ENCODE data around the gene GPR137.
A peak's percentile ranks its signal among the peaks of the same experiment; 100 is the strongest.

Gene GPR137

DNA sequence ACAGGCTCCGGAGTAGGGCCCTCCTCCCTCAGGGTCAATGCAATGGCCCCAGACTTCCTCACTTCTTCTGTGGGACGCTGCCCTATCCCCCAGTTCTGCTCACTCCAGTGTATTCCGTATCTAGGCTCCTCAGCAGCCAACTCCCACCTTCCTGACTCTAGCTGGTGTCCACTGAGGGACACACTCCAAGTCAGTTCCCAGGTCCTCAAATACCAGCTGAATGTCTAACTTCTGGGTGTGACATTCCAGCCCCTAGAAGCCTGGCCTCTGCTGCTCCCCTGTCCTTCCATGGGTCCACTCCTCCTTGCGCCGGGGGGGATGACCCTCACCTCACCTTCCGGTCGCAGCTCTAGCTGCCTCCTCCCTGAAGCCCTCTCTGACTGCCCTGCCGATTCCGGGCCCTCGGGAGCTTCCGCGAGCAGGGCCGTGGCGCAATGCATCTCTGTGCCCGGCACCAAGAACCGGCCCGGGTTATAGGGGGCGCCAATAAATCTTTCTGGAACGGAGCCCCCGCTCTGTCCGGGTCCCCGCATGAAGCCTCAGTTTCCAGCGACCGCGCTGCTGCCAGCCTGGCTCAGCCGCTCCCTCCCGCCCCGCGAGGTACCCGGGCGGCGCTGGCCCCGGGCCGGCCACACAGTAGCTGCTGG, 16.6 kb upstream of the GPR137 start:
- TF ChIP-seq RAD21 (IDR thresholded peaks at IDR 0.05; ENCODE audit: low read depth): no peak
- TF ChIP-seq NFIC (IDR thresholded peaks at IDR 0.05): 0 out of 2 replicates have a peak, but pooled peaks have one; percentile 29

DNA sequence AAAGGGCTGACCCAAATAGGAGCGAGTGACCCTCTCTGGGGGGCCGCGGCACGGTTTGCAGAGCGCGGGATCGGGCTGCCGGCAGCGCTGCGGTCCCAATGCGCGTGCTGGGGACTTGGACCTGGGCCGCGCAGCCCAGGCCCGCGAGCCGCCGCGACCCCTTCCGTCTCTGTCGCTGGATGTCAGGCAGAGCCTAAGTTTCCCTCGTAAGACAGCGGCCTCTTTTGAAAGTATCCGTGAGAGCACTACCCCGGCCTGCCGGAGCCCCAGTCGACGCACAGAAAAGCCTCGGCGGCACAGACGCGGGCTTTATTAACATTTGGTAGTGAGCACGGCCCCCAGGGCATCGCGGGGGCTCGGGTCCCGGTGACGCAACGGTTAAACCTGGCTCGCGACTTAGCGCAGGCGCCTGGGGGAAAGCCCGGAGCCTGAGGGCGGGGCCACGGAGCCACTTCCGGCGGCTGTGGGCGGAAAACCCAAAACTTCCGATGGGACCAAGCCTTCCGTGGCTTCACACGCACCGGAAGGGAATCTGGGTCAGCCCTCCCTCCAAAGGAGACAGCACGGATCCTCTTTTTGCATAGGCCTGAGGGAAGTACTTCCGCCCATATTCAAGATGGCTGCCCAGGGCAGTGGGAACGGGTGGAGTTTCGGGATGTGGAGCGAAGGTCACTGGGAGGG, 16.0 kb upstream of the GPR137 start:
- TF ChIP-seq ZBTB7A (IDR thresholded peaks at IDR 0.05; ENCODE audit: low read depth): peak; percentile 92
- TF ChIP-seq, protein P1, sequence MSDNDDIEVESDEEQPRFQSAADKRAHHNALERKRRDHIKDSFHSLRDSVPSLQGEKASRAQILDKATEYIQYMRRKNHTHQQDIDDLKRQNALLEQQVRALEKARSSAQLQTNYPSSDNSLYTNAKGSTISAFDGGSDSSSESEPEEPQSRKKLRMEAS (IDR thresholded peaks at IDR 0.05): peak; percentile 73
- TF ChIP-seq EGR1 (IDR thresholded peaks at IDR 0.05): peak; percentile 91
- peak; percentile 13; the same call in 1 of the 2 replicates for TF ChIP-seq EP300 (IDR thresholded peaks at IDR 0.05; ENCODE audit: borderline replicate concordance)
- TF ChIP-seq, protein P2, sequence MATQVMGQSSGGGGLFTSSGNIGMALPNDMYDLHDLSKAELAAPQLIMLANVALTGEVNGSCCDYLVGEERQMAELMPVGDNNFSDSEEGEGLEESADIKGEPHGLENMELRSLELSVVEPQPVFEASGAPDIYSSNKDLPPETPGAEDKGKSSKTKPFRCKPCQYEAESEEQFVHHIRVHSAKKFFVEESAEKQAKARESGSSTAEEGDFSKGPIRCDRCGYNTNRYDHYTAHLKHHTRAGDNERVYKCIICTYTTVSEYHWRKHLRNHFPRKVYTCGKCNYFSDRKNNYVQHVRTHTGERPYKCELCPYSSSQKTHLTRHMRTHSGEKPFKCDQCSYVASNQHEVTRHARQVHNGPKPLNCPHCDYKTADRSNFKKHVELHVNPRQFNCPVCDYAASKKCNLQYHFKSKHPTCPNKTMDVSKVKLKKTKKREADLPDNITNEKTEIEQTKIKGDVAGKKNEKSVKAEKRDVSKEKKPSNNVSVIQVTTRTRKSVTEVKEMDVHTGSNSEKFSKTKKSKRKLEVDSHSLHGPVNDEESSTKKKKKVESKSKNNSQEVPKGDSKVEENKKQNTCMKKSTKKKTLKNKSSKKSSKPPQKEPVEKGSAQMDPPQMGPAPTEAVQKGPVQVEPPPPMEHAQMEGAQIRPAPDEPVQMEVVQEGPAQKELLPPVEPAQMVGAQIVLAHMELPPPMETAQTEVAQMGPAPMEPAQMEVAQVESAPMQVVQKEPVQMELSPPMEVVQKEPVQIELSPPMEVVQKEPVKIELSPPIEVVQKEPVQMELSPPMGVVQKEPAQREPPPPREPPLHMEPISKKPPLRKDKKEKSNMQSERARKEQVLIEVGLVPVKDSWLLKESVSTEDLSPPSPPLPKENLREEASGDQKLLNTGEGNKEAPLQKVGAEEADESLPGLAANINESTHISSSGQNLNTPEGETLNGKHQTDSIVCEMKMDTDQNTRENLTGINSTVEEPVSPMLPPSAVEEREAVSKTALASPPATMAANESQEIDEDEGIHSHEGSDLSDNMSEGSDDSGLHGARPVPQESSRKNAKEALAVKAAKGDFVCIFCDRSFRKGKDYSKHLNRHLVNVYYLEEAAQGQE (IDR thresholded peaks at IDR 0.05; ENCODE audit: low read depth): no peak
- TF ChIP-seq NFIC (IDR thresholded peaks at IDR 0.05): peak; percentile 26; the same call in 1 of the 2 replicates
- peak; percentile 8; the same call in 1 of the 2 replicates for TF ChIP-seq TEAD4 (IDR thresholded peaks at IDR 0.05)
- peak; percentile 45 for TF ChIP-seq TAF1 (IDR thresholded peaks at IDR 0.05; ENCODE audit: low read depth)
- TF ChIP-seq CEBPB (IDR thresholded peaks at IDR 0.05): peak; percentile 76
- peak; percentile 44; the same call in 1 of the 2 replicates for TF ChIP-seq CREB1 (IDR thresholded peaks at IDR 0.05; ENCODE audit: low read depth)
- TF ChIP-seq TCF12 (IDR thresholded peaks at IDR 0.05; ENCODE audit: low read depth): peak; percentile 74
- no peak for TF ChIP-seq RAD21 (IDR thresholded peaks at IDR 0.05; ENCODE audit: low read depth)
- TF ChIP-seq, protein P3, sequence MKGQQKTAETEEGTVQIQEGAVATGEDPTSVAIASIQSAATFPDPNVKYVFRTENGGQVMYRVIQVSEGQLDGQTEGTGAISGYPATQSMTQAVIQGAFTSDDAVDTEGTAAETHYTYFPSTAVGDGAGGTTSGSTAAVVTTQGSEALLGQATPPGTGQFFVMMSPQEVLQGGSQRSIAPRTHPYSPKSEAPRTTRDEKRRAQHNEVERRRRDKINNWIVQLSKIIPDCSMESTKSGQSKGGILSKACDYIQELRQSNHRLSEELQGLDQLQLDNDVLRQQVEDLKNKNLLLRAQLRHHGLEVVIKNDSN (IDR thresholded peaks at IDR 0.05): peak; percentile 35
- TF ChIP-seq FOXM1 (IDR thresholded peaks at IDR 0.05; ENCODE audit: borderline replicate concordance, low read depth): 0 out of 2 replicates have a peak, but pooled peaks have one; percentile 19
- peak; percentile 99 for TF ChIP-seq YY1 (IDR thresholded peaks at IDR 0.05; ENCODE audit: low read depth)

DNA sequence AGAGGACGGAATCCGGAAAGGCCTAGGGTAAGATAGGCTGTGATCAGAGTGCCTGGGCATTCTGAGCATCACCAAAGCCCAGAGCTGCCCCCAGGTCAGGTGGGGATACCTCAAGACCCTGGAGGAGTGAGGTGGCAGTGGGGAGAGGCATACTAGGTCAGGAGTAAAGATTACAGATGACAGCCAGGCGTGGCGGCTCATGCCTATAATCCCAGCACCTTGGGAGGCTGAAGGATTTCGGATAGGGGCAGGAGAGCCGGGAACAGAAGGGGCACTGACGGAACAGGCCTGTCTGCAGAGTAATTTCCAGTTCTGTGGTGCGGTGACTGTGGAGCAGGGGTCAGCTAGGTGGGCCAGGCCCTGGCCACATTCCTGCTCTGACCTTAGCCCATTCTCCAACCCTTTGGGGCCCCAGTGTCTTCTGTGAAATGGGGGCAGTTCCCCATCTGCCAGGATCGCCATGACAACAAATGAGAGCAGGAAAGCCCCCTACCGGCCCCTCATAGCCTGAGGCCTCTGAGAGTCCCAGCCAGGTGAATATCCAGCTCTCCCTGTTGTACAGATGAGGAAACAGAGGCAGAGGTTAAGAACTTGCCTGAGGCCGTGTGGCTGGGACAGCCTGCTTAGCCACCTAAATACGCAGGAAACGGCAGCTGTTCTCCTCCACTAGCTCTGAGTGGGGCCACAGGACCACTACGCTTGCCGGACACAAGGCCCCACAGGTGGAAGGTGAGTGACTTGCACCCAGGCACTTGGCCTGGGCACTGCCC, 10.4 kb upstream of the GPR137 start:
- TF ChIP-seq FOXM1 (IDR thresholded peaks at IDR 0.05; ENCODE audit: borderline replicate concordance, low read depth) (no peak), EP300 (IDR thresholded peaks at IDR 0.05; ENCODE audit: borderline replicate concordance) (no peak), YY1 (IDR thresholded peaks at IDR 0.05; ENCODE audit: low read depth) (no peak), ZBTB7A (IDR thresholded peaks at IDR 0.05; ENCODE audit: low read depth) (no peak), CEBPB (IDR thresholded peaks at IDR 0.05) (no peak), TAF1 (IDR thresholded peaks at IDR 0.05; ENCODE audit: low read depth) (no peak), CREB1 (IDR thresholded peaks at IDR 0.05; ENCODE audit: low read depth) (no peak), RAD21 (IDR thresholded peaks at IDR 0.05; ENCODE audit: low read depth) (no peak), TCF12 (IDR thresholded peaks at IDR 0.05; ENCODE audit: low read depth) (no peak), NFIC (IDR thresholded peaks at IDR 0.05) (no peak), EGR1 (IDR thresholded peaks at IDR 0.05) (no peak), TEAD4 (IDR thresholded peaks at IDR 0.05) (no peak)
- TF ChIP-seq, protein P3 (IDR thresholded peaks at IDR 0.05): no peak
- TF ChIP-seq, protein P1 (IDR thresholded peaks at IDR 0.05): no peak
- TF ChIP-seq, protein P2 (IDR thresholded peaks at IDR 0.05; ENCODE audit: low read depth): no peak

DNA sequence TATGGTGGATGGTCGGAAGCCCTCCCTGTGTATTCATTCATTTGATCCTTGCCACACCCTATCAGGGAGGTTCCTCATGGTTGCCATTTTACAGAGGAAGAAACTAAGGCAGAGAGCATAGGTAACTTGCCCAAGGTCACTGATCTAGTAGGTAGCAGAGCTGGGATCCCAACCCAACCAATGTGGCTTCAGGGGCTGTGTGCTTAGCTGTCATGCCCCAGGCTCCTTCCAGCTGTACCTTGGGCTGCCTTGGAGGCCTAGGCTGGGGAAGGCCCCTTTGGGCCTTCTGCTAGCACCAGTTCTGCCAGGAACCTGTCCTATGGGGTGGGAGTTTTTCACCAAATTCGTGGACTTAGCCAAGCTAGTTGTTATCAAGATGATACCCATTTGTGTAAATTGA, 9.8 kb upstream of the GPR137 start:
- TF ChIP-seq, protein P3 (IDR thresholded peaks at IDR 0.05): no peak
- TF ChIP-seq ZBTB7A (IDR thresholded peaks at IDR 0.05; ENCODE audit: low read depth) (no peak), CEBPB (IDR thresholded peaks at IDR 0.05) (no peak), TCF12 (IDR thresholded peaks at IDR 0.05; ENCODE audit: low read depth) (no peak), FOXM1 (IDR thresholded peaks at IDR 0.05; ENCODE audit: borderline replicate concordance, low read depth) (no peak)
